SK-N-MC (cell line): ENCODE data around the gene SP140L.

Source experiments
- DNase-seq: peaks from one replicate; pipeline ENCODE4 v3.0.0-alpha.2; 2011; ENCODE audit warnings: low read depth, low spot score
- H3K27ac ChIP-seq: fragments of 200-600 bp; sonication (generic); 2 replicates; pipeline ENCODE4 v1.5.1; 2016; ENCODE audit warnings: mixed run types
- H3K36me3 ChIP-seq: fragments of 200-600 bp; sonication (generic); 2 replicates; pipeline ENCODE4 v1.6.1; 2017; ENCODE audit warnings: antibody characterized with exemption, low read length, mixed read lengths; ENCODE audit not compliant: insufficient read depth
- H3K4me3 ChIP-seq: fragments of 200-600 bp; sonication (generic); 2 replicates; pipeline ENCODE4 v1.5.1; 2016
- H3K9ac ChIP-seq: fragments of 200-600 bp; sonication (generic); 2 replicates; pipeline ENCODE4 v1.8.0; 2017; ENCODE audit warnings: mixed run types, mixed read lengths; ENCODE audit not compliant: insufficient read length
- H3K9me3 ChIP-seq: fragments of 200-600 bp; sonication (generic); 2 replicates; pipeline ENCODE4 v1.6.1; 2017; ENCODE audit warnings: low read depth, mild to moderate bottlenecking, antibody characterized with exemption, low read length, moderate library complexity, mixed read lengths
- EZH2 ChIP-seq: fragments of 200-600 bp; sonication (generic); IDR thresholded peaks from one replicate; pipeline ENCODE4 v1.6.1; 2017; ENCODE audit warnings: antibody characterized with exemption
- FOXP2 ChIP-seq: optimal IDR thresholded peaks from 2 replicates; pipeline ENCODE3; 2011; ENCODE audit warnings: mild to moderate bottlenecking, moderate library complexity; ENCODE audit not compliant: insufficient read depth; ENCODE audit errors: extremely low read length, control extremely low read depth
- POLR2AphosphoS5 ChIP-seq: IDR thresholded peaks from 2 replicates; pipeline ENCODE4 v1.6.1; 2012; ENCODE audit warnings: mild to moderate bottlenecking, low read depth, low read length, borderline replicate concordance

SP140L gene

DNA sequence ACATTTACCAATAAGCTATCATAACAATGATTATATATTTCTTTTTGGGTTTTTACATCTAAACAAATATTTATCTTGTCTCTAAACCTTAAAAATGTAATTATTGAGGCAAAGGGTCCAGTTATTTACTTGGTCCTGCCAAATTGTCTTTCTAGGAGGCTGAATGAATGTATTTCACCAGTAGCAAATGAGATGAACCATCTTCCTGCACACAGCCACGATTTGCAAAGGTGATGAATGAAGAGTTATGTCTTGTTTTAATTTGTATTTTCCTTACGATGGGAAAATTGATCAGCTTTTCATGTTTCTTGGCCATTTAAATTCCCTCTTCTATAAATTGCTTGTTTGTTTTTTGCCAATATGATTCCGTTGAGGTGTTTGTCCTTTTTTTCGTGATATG lies 90.4 kb downstream of the SP140L start:
- Histone ChIP-seq H3K36me3 (no peaks in the 10 kb centered on the region), H3K9me3 (no peaks in the 10 kb centered on the region), H3K9ac (no peak overlapping the region), H3K4me3 (no peak overlapping the region), H3K27ac (no peak overlapping the region)
- TF ChIP-seq POLR2AphosphoS5, result no peak
- no peak for DNase-seq

DNA sequence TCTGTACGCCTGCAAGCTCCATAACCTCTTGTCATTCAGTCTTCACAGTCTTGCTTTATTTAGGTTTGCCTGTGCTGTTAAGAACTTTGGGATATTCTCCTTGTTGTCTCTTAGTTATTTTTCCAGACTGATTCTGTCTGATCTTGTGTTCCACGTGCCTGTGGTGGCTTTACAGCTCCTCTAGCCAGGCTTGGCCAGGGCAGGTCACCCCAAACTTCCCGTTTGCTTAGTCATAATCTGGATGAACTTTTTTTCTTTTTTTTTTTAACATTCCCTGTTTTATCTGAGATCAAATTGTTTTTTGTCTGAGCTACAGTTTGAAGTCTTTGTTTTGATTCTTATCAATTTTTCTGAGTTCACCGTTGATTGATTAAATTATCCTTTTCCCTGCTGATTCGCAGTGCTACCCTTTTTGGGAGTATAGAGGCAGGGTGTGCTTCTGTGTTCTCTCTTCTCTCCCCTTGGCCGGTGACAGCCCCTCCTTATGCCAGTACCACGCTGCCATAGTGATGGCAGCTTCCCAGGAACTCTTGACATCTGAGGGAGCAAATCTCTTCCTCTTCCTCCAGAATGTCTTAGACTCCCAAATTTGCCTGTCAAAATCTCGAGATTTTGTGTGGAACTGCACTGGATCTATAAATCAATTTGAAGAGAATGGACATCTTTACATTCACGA lies 91.5 kb downstream of the SP140L start:
- no peak for TF ChIP-seq FOXP2
- TF ChIP-seq POLR2AphosphoS5, result no peak
- TF ChIP-seq EZH2, result no peak
- Histone ChIP-seq H3K27ac (no peak overlapping the region), H3K36me3 (no peaks in the 10 kb centered on the region), H3K4me3 (no peak overlapping the region), H3K9me3 (no peaks in the 10 kb centered on the region), H3K9ac (no peak overlapping the region)
- no peak for DNase-seq

DNA sequence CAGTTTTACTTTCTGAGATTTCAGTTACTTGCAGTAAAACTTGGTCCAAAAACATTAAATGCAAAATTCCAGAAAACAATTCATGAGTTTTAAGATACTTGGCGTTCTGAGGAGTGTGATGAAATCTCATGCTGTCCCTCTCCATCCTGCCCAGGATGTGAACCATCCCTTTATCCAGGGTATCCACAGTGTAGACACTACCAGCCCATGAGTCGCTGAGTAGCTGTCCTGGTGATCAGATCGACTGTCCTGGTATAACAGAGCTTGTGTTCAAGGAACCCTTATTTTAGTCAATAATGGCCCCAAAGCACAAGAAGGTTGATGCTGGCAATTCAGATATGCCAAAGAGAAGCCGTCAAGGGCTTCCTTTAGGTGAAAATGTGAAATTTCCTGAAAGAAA lies 92.2 kb downstream of the SP140L start:
- Histone ChIP-seq H3K4me3 (no peak overlapping the region), H3K9me3 (no peaks in the 10 kb centered on the region), H3K27ac (no peak overlapping the region), H3K9ac (no peak overlapping the region), H3K36me3 (no peaks in the 10 kb centered on the region)
- no peak for DNase-seq
- TF ChIP-seq FOXP2, result no peak
- no peak for TF ChIP-seq POLR2AphosphoS5
- TF ChIP-seq EZH2, result no peak

DNA sequence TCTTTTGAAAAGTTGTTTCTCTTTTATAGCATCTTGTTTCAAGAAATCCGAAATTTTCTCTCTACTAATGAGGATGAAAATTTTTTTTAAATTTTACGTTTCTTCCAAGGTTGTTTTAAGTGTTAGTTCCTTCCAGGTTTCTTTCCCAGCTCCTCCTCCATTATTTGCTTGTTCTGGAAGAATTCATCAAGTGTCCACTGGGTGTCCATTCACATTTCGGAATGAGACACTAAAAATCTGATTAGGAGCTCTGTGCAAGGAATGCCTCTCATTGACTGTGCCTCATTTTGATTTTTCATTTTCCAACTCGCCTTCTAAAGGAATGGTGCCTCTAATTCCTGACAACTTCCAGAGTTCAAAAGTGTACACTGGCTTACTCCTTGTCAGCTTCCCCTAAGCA lies 95.2 kb downstream of the SP140L start:
- H3K27ac ChIP-seq, result no peak overlapping the region
- no peak for DNase-seq
- no peaks in the 10 kb centered on the region for H3K9me3 ChIP-seq
- TF ChIP-seq POLR2AphosphoS5 (no peak), EZH2 (no peak), FOXP2 (no peak)
- H3K36me3 ChIP-seq, result no peaks in the 10 kb centered on the region
- no peak overlapping the region for H3K9ac ChIP-seq
- no peak overlapping the region for H3K4me3 ChIP-seq

GRCh38 chr2:230423851-230424458 lies 97.0 kb downstream of the SP140L start:
- Histone ChIP-seq H3K36me3 (no peaks in the 10 kb centered on the region), H3K27ac (no peak overlapping the region)
- no peak for TF ChIP-seq EZH2
- TF ChIP-seq FOXP2, result no peak
- TF ChIP-seq POLR2AphosphoS5, result no peak

DNA sequence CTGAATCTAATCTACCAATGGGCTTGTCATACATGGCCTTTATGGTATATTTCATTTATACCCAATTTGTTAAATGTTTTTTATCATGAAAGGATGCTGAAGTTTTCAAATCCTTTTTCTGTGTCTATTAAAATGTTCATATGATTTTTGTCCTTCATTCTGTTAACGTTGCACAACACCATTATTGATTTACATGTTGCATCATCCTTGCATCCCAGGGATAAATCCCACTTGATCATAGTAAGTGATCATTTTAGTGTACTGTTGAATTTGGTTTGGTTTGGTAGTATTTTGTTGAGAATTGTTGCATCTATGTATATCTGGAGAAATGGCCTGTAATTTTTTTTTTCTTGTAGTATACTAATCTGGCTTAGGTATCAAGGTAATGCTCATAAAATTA lies 98.4 kb downstream of the SP140L start:
- no peak for TF ChIP-seq POLR2AphosphoS5
- TF ChIP-seq FOXP2, result no peak
- no peak for TF ChIP-seq EZH2

More at GRCh38 chr2:230423851-230424458, 97.0 kb downstream of the SP140L start:
- no peak for DNase-seq
- Histone ChIP-seq H3K9me3 (no peaks in the 10 kb centered on the region), H3K4me3 (no peak overlapping the region), H3K9ac (no peak overlapping the region)

GRCh38 chr2:230429513-230429912 lies 102.5 kb downstream of the SP140L start:
- Histone ChIP-seq H3K27ac (no peak overlapping the region), H3K9me3 (no peaks in the 10 kb centered on the region), H3K9ac (no peak overlapping the region), H3K4me3 (no peak overlapping the region), H3K36me3 (no peaks in the 10 kb centered on the region)
- TF ChIP-seq FOXP2, result no peak
- TF ChIP-seq EZH2, result no peak
- TF ChIP-seq POLR2AphosphoS5, result no peak
- DNase-seq, result no peak

More for the DNA sequence above, 98.4 kb downstream of the SP140L start:
- DNase-seq, result no peak
- H3K9ac ChIP-seq, result no peak overlapping the region
- H3K9me3 ChIP-seq, result no peaks in the 10 kb centered on the region
- no peak overlapping the region for H3K27ac ChIP-seq
- H3K36me3 ChIP-seq, result no peaks in the 10 kb centered on the region
- H3K4me3 ChIP-seq, result no peak overlapping the region

GRCh38 chr2:230430957-230431910 lies 104.2 kb downstream of the SP140L start:
- no peak overlapping the region for H3K4me3 ChIP-seq
- H3K36me3 ChIP-seq, result no peaks in the 10 kb centered on the region
- TF ChIP-seq EZH2 (no peak), POLR2AphosphoS5 (no peak), FOXP2 (no peak)
- no peaks in the 10 kb centered on the region for H3K9me3 ChIP-seq
- DNase-seq, result no peak
- no peak overlapping the region for H3K27ac ChIP-seq
- no peak overlapping the region for H3K9ac ChIP-seq
